SK-N-SH treated with all-trans-retinoic acid at 6 μM for 48 hours (cell line): ENCODE measurements around the gene AGMO.

ENCODE experiments used
- ATAC-seq: fragments of 200-7000 bp; cut with Tn5 transposase; 3 replicates; pipeline ENCODE4 v1.9.1; 2020; ENCODE audit warnings: mild to moderate bottlenecking, moderate library complexity
- ARNTL ChIP-seq: fragments of 450-650 bp; formaldehyde crosslinking; IDR thresholded peaks from 2 replicates; pipeline ENCODE4 v1.5.0; 2020; ENCODE audit warnings: low read depth, mild to moderate bottlenecking, moderate library complexity, borderline replicate concordance
- BACH2 ChIP-seq: fragments of 250-450 bp; sonication (Bioruptor Pico); IDR thresholded peaks from 2 replicates; pipeline ENCODE4 v1.9.0; 2021; ENCODE audit warnings: mild to moderate bottlenecking, borderline replicate concordance
- CREB5 ChIP-seq: fragments of 250-450 bp; sonication (Bioruptor Pico); IDR thresholded peaks from 2 replicates; pipeline ENCODE4 v1.5.1; 2020; ENCODE audit warnings: low read depth, mild to moderate bottlenecking, moderate library complexity
- CSDC2 ChIP-seq: fragments of 250-450 bp; sonication (Bioruptor Pico); IDR thresholded peaks from 2 replicates; pipeline ENCODE4 v1.5.0; 2020; ENCODE audit warnings: mild to moderate bottlenecking, moderate library complexity
- GLIS3 ChIP-seq: fragments of 250-450 bp; sonication (Bioruptor Pico); IDR thresholded peaks from 2 replicates; pipeline ENCODE4 v1.5.0; 2020; ENCODE audit warnings: mild to moderate bottlenecking, moderate library complexity
- ISL1 ChIP-seq: fragments of 250-450 bp; sonication (Bioruptor Pico); IDR thresholded peaks from 2 replicates; pipeline ENCODE4 v2.1.2; 2022; ENCODE audit warnings: mild to moderate bottlenecking, moderate library complexity
- OSR1 ChIP-seq: fragments of 250-450 bp; sonication (Bioruptor Pico); IDR thresholded peaks from 2 replicates; pipeline ENCODE4 v1.8.0; 2022; ENCODE audit warnings: moderate library complexity, mild to moderate bottlenecking, inconsistent platforms
- PATZ1 ChIP-seq: fragments of 250-450 bp; sonication (Bioruptor Pico); IDR thresholded peaks from 2 replicates; pipeline ENCODE4 v1.8.0; 2020; ENCODE audit warnings: mild to moderate bottlenecking, moderate library complexity, borderline replicate concordance
- POU6F1 ChIP-seq: fragments of 250-450 bp; sonication (Bioruptor Pico); IDR thresholded peaks from 2 replicates; pipeline ENCODE4 v1.8.0; 2021; ENCODE audit warnings: low read depth, mild to moderate bottlenecking, moderate library complexity, borderline replicate concordance
- PPARA ChIP-seq: fragments of 250-450 bp; sonication (Bioruptor Pico); IDR thresholded peaks from 2 replicates; pipeline ENCODE4 v1.5.0; 2020; ENCODE audit warnings: mild to moderate bottlenecking, borderline replicate concordance
- RARB ChIP-seq: fragments of 250-450 bp; sonication (Bioruptor Pico); IDR thresholded peaks from 2 replicates; pipeline ENCODE4 v1.8.0; 2021; ENCODE audit warnings: mild to moderate bottlenecking, moderate library complexity
- SNAI2 ChIP-seq: fragments of 250-450 bp; sonication (Bioruptor Pico); IDR thresholded peaks from 2 replicates; pipeline ENCODE4 v1.5.0; 2020; ENCODE audit warnings: mild to moderate bottlenecking, moderate library complexity
- TCF4 ChIP-seq: fragments of 250-450 bp; sonication (Bioruptor Pico); IDR thresholded peaks from 2 replicates; pipeline ENCODE4 v1.8.0; 2021; ENCODE audit warnings: mild to moderate bottlenecking, moderate library complexity, borderline replicate concordance
- TOX ChIP-seq: fragments of 250-450 bp; sonication (Bioruptor Pico); IDR thresholded peaks from 2 replicates; pipeline ENCODE4 v1.8.0; 2021; ENCODE audit warnings: mild to moderate bottlenecking, moderate library complexity, borderline replicate concordance
- TSHZ2 ChIP-seq: fragments of 250-450 bp; sonication (Bioruptor Pico); IDR thresholded peaks from 2 replicates; pipeline ENCODE4 v1.5.0; 2020; ENCODE audit warnings: mild to moderate bottlenecking, moderate library complexity
- ZC3H10 ChIP-seq: fragments of 250-450 bp; sonication (Bioruptor Pico); IDR thresholded peaks from 2 replicates; pipeline ENCODE4 v1.5.1; 2021; ENCODE audit warnings: mild to moderate bottlenecking, moderate library complexity
- ZFP3 ChIP-seq: fragments of 250-450 bp; sonication (Bioruptor Pico); IDR thresholded peaks from 2 replicates; pipeline ENCODE4 v1.5.0; 2020; ENCODE audit warnings: mild to moderate bottlenecking, moderate library complexity
- ZFP30 ChIP-seq: fragments of 450-650 bp; formaldehyde crosslinking; IDR thresholded peaks from 2 replicates; pipeline ENCODE4 v1.5.0; 2022; ENCODE audit warnings: mild to moderate bottlenecking, moderate library complexity
- ZNF565 ChIP-seq: fragments of 450-650 bp; formaldehyde crosslinking; conservative IDR thresholded peaks from 2 replicates; pipeline ENCODE4 v1.5.0; 2020; ENCODE audit warnings: low read depth, mild to moderate bottlenecking, moderate library complexity
- ZNF70 ChIP-seq: fragments of 450-650 bp; formaldehyde crosslinking; IDR thresholded peaks from 2 replicates; pipeline ENCODE4 v1.5.0; 2020; ENCODE audit warnings: mild to moderate bottlenecking, moderate library complexity
- ZNF8 ChIP-seq: fragments of 450-650 bp; formaldehyde crosslinking; IDR thresholded peaks from 2 replicates; pipeline ENCODE4 v1.5.0; 2020; ENCODE audit warnings: mild to moderate bottlenecking, moderate library complexity

AGMO gene

GRCh38 chr7:15335390-15335789 is 226.4 kb downstream of the AGMO start:
- TF ChIP-seq POU6F1 (CRISPR knock-in tag): no peak
- TF ChIP-seq TOX (CRISPR knock-in tag): no peak
- TF ChIP-seq OSR1 (CRISPR knock-in tag): no peak
- no peak for TF ChIP-seq CREB5
- TF ChIP-seq CSDC2 (CRISPR knock-in tag): no peak
- no peak for TF ChIP-seq ZFP3 (CRISPR knock-in tag)
- TF ChIP-seq TCF4 (CRISPR knock-in tag): no peak
- no peak for TF ChIP-seq RARB (CRISPR knock-in tag)
- no peak for ATAC-seq

GRCh38 chr7:15334536-15335263 is 227.1 kb downstream of the AGMO start:
- ATAC-seq: no peak
- no peak for TF ChIP-seq GLIS3
- no peak for TF ChIP-seq BACH2
- TF ChIP-seq ZFP30 (CRISPR knock-in tag): no peak
- no peak for TF ChIP-seq ZNF565 (CRISPR knock-in tag)
- TF ChIP-seq ZC3H10 (CRISPR knock-in tag): no peak

- no peak for ATAC-seq
- TF ChIP-seq PPARA (CRISPR knock-in tag): no peak
- TF ChIP-seq CSDC2 (CRISPR knock-in tag): no peak
- no peak for TF ChIP-seq BACH2
- no peak for TF ChIP-seq RARB (CRISPR knock-in tag)
- TF ChIP-seq PATZ1: no peak
- TF ChIP-seq POU6F1 (CRISPR knock-in tag): no peak
- no peak for TF ChIP-seq ARNTL (CRISPR knock-in tag)
- TF ChIP-seq ZFP30 (CRISPR knock-in tag): no peak
- no peak for TF ChIP-seq CREB5
- no peak for TF ChIP-seq ZC3H10 (CRISPR knock-in tag)
- no peak for TF ChIP-seq ISL1
- no peak for TF ChIP-seq OSR1 (CRISPR knock-in tag)
- TF ChIP-seq ZFP3 (CRISPR knock-in tag): no peak
- no peak for TF ChIP-seq TSHZ2 (CRISPR knock-in tag)
- no peak for TF ChIP-seq TCF4 (CRISPR knock-in tag)
- no peak for TF ChIP-seq GLIS3
- TF ChIP-seq ZNF8 (CRISPR knock-in tag): no peak
- no peak for TF ChIP-seq ZNF70 (CRISPR knock-in tag)
- no peak for TF ChIP-seq SNAI2 (CRISPR knock-in tag)
Observed at GRCh38 chr7:15332956-15333355, 228.9 kb downstream of the AGMO start.
